ENCODE data around the gene TOMM20. TPM values are rescaled to one million over a fixed set of nuclear protein-coding genes. Genes with fewer than 3 reads are reported as not detected.

The TOMM20 gene
- total and polyA plus RNA-seq, 3 donors from 2014 or later = 74.7 to 113 (median 80.6) TPM

GRCh38 chr1:235151033-235151432 is 22.4 kb upstream of the TOMM20 start:
- TF ChIP-seq POLR2A (IDR thresholded peaks at IDR 0.05) (no peak), CTCF (IDR thresholded peaks at IDR 0.05) (no peak)
- H3K4me3 ChIP-seq = no peak overlapping the region
- no peaks in the 10 kb centered on the region for H3K4me1 ChIP-seq
- H3K9me3 ChIP-seq = no peaks in the 10 kb centered on the region
- 94 to 96% methylated on average over 2 of the region's 2 CpGs for WGBS, 2 donors
- H3K27ac ChIP-seq = no peak overlapping the region
- no peak for DNase-seq
- no peaks in the 10 kb centered on the region for H3K36me3 ChIP-seq (ENCODE audit: low read depth, missing control alignments)
- intact Hi-C loops (cut with DNase I; ENCODE audit: low total_unique reads) = no loop called here
- H3K27me3 ChIP-seq = no peaks in the 10 kb centered on the region

DNA sequence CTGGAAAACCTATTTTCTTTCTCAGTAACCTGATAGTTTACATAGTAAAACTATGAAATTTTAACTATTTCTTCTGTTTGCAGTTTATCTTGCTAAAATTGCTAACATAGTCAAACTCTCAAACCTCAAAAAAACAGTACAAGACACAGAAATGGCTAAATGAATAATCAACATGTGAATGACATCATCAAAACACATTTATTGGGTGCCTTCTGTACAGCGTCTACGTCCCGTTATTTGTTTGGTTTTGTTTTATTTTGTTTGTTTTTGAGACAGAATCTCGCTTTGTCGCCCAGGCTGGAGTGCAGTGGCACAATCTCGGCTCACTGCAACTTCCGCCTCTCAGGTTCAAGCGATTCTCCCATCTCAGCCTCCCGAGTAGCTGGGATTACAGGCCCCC is 21.2 kb upstream of the TOMM20 start:
- Histone ChIP-seq H3K9me3 (no peaks in the 10 kb centered on the region), H3K4me3 (no peak overlapping the region), H3K4me1 (no peaks in the 10 kb centered on the region), H3K36me3 (ENCODE audit: low read depth, missing control alignments) (no peaks in the 10 kb centered on the region), H3K27me3 (no peaks in the 10 kb centered on the region), H3K27ac (no peak overlapping the region)
- 97 to 99% methylated on average over 9 of the region's 9 CpGs for WGBS, 2 donors
- intact Hi-C loops (cut with DNase I; ENCODE audit: low total_unique reads) = no loop called here
- no peak for DNase-seq
- no peak for TF ChIP-seq POLR2A (IDR thresholded peaks at IDR 0.05)
- no peak for TF ChIP-seq CTCF (IDR thresholded peaks at IDR 0.05)

DNA sequence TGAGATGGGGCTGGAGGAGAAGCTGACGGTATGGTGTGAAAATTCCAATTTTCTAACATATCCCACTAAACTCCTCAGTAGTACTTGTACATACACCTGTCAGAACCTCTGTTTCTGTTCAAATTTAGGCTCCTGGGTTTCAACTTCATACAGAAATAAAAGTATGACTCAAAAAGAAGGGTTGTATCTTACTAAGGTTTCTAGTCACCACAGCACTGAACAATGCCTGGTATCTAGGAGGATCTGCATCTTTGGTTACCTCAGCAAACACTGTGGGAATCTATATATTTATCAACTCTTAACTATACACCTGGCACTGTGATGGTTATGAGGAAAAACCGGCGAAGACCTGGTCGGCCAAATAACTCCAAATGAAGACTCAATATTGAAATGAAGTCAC is 18.6 kb upstream of the TOMM20 start:
- intact Hi-C loops (cut with DNase I; ENCODE audit: low total_unique reads) = no loop called here
- TF ChIP-seq CTCF (IDR thresholded peaks at IDR 0.05) (no peak), POLR2A (IDR thresholded peaks at IDR 0.05) (no peak)
- no peaks in the 10 kb centered on the region for H3K27me3 ChIP-seq
- WGBS, 2 donors = 89 to 90% methylated on average over 4 of the region's 4 CpGs
- H3K4me1 ChIP-seq = no peaks in the 10 kb centered on the region
- H3K9me3 ChIP-seq = no peaks in the 10 kb centered on the region
- no peaks in the 10 kb centered on the region for H3K36me3 ChIP-seq (ENCODE audit: low read depth, missing control alignments)
- H3K4me3 ChIP-seq = no peak overlapping the region
- H3K27ac ChIP-seq = no peak overlapping the region
- DNase-seq = no peak

- Histone ChIP-seq H3K4me1 (no peaks in the 10 kb centered on the region), H3K9me3 (no peaks in the 10 kb centered on the region), H3K36me3 (ENCODE audit: low read depth, missing control alignments) (no peaks in the 10 kb centered on the region), H3K27ac (no peak overlapping the region), H3K27me3 (no peaks in the 10 kb centered on the region), H3K4me3 (no peak overlapping the region)
- intact Hi-C loops (cut with DNase I; ENCODE audit: low total_unique reads) = no loop called here
- no peak for TF ChIP-seq POLR2A (IDR thresholded peaks at IDR 0.05)
- no peak for TF ChIP-seq CTCF (IDR thresholded peaks at IDR 0.05)
- no peak for DNase-seq
- 87 to 93% methylated on average over 6 of the region's 6 CpGs for WGBS, 2 donors
Observed at GRCh38 chr1:235145639-235146038, 17.0 kb upstream of the TOMM20 start.

- Histone ChIP-seq H3K27ac (no peak overlapping the region), H3K36me3 (ENCODE audit: low read depth, missing control alignments) (no peaks in the 10 kb centered on the region), H3K9me3 (no peaks in the 10 kb centered on the region), H3K27me3 (no peaks in the 10 kb centered on the region), H3K4me1 (no peaks in the 10 kb centered on the region), H3K4me3 (no peak overlapping the region)
- DNase-seq = no peak
- intact Hi-C loops (cut with DNase I; ENCODE audit: low total_unique reads) = no loop called here
- 80 to 94% methylated on average over 4 of the region's 4 CpGs for WGBS, 2 donors
- TF ChIP-seq POLR2A (IDR thresholded peaks at IDR 0.05) (no peak), CTCF (IDR thresholded peaks at IDR 0.05) (no peak)
Observed at GRCh38 chr1:235142991-235143390, 14.4 kb upstream of the TOMM20 start.

Data from testis (tissue), 3 donors.